HS-5 (cell line): ENCODE results near the gene AP3B1.

Source experiments
- DNase-seq: peaks from one replicate; pipeline ENCODE4 v3.0.0-alpha.2; 2012; ENCODE audit warnings: low read depth

The AP3B1 gene

DNA sequence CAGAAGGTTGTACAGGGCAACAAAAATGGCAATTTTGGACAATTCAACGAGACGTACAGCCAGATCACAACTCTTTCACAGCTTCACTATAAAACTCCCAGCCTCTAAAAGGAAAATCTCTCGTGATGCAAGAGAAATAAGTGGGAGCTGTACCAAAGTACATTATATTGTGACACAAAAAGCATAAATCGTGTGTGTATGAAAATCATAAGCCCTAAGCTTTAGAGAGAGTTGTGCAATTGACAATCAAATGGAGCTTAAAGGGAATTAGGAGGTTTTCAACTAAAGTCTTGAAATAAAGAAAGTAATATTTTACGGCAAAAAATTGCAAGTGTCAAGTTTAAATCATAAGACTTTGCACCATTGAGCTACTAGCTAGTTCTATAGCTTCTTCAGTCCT is 323.6 kb downstream of the AP3B1 start:
- DNase-seq, result no peak

DNA sequence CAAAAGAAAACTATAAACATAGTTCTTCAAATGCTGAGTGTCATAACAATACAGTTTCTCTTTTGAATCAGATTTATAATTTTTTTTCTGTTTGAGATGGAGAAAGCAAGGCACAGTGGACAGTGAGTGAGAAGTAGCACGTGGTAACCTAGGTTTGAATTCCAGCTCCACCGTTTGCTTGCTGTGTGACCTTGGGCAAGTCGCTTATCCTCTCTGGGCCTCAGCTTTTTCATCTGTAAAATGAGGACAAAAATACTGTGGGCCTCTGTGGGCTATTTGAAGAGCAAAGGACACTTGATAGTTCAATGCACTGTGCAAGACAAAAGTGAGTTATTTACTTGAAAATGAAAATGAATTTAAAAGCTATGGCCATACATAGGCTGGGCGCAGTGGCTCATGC is 330.7 kb downstream of the AP3B1 start:
- no peak for DNase-seq

DNA sequence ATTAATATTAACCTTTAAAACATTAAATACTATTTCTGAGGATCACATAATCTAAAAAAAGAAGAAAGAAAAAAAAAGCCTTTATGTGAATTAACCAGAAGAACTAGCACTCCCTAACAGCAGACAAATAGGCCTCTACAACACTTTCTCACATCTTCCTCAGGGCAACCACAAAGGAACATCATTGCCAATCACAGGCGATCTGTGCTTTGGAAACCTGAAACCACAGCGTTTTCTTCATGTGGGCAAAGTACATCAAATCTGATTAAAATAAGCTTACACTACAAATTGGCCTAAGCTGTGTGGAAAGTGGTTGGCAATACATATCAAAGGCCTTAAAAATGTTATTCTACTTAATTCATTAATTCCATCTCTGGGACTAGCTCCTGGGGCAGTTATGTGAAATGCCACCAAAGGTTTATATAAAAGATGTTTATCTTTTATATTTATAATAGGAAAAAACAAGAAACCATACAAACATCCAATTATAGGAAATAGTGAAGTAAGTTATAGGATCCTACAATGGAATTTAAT is 333.6 kb downstream of the AP3B1 start:
- DNase-seq, result no peak

DNA sequence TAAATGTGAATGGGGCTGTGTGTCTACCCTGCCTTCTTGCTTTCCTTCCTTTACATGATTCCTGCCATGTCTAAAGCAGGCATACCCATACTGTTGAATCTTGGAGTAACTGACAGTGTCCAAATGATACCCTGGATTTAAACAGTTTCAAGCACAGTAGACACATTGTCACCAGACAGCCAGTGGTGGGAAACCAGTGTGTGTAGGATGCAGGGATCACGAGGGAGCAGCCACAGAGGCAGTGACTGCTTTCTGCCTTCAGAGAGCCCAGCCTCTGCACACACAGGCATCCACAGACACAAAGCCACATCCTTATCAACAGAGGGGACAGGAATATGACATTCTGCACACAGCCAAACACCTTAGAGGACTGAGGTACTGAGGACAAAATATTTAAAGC is 334.2 kb downstream of the AP3B1 start:
- DNase-seq, result no peak

DNA sequence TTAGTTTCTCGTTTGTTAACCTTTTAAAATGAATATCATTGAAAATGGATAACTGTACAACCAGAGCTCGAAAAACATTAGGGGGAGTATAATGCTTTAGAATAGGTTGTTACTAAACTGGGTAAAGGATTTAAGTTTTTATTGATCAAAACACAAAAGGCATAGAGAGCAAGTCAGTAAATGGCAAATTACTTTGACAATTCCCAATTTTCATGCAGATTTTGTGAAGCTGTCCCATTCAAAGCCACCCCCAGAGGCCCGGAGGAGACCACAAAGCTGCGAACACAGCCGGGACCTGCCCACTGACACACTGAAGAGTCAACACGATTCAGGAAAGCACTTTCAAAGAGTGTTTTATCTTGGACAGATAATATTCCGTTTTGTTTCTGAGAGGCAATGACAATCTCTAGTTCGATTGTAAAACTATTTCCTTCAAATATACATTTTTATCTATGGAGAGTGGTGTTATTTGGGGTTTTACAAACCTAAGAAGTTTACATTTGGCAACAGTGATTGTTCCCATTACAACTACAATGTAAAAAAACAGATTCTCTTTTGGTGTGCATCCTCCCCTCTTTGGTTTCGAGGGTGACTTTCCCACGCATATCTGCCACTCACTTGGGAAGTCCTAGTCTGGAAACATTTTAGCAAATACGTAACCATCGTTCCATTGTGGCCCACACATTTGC is 335.7 kb downstream of the AP3B1 start:
- DNase-seq, result no peak

DNA sequence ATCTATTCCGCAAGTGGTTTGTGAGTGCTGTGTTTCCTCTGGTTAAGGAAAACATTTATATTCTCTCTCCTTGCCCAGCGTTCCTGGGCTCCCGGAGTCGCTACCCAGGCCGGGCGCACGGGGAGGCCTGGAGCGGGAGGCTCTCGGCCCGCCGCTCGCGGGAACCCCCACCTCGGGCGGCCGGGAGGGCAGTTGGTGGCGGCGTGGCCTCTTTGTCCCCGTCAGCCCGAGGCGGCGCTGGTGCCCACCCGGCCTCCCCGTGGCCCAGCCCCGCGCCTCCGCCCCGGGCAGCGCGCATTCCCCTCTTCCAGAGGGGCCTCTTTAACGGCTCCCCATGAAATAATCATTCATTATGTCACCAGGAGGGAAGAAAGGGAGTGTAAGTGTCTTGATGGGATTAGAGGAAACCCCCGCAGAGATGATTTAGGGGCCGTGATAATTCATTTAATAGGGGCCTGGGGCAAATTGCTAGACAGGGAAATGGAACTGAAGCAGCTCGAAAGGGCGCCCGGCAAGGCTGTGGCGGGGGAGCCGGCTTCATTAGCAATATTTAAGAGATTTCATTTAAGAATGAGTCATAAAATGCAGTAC is 336.5 kb downstream of the AP3B1 start:
- no peak for DNase-seq

DNA sequence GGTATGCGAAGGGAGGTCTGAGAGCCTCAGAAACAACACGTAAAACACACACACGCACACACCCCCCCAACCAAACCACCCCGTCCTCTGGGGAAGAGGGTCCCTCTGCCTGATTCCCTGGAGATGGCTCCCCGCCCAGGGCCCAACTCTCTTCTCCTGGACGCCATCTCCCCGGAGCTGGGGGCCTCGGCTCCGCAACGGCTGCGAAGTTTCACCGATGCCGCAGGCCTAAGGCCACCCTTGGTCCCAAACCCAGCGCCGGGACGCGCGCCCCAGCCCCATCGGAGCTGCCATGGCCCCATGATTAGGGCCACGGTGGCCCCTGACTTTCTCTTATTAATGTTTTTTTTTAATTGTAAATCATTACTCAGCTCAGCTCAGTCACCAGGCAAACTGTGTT is 337.0 kb downstream of the AP3B1 start:
- no peak for DNase-seq

DNA sequence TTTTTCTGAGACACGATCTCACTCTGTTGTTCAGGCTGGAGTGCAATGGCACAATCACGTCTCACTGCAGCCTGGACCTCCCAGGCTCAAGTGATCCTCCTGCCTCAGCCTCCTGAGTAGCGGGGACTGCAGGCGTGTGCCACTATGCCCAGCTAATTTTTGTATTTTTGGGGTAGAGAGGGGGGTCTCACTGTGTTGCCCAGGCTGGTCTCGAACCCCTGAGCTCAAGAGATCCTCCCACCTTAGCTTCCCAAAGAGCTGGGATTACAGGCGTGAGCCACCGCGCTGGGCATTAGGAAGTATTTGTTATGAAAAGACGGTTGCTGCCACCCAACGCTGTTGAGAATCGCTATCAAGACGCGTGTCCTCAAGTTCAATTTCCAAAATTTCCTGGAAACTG is 337.4 kb downstream of the AP3B1 start:
- DNase-seq, result no peak

DNA sequence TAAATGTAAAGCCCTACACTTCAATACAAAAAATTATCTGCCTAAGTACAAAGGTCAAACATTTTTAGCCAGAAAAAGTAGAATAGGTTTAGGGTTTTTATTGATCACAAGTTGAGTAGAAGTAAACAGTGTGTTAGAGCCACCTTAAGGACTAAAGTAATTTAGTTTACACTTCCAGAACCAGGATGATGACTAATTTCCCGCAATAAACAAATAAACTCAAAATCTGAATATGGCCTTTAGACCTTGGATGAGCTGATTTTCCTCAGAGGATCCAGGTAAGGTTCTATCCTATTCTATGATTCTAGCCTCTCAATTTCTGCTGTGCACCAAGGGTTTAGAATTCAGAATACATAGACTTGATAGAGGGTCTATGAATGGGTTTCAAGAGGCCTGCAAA is 338.9 kb downstream of the AP3B1 start:
- DNase-seq, result no peak

DNA sequence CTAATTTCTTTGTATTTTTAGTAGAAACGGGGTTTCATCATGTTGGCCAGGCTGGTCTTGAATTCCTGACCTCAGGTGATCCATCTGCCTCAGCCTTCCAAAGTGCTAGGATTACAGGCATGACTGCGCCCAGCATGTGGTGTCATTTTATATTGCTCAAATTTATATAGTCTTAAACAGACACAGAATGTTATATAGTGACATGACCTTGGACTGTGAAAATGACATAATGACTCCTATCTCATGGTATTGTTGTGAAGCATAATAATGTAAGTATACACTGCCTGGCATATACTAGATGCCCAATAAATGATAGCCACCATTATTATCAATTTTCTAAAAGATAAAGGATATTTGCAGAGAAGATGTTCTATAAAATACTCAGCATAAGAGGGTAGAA is 341.1 kb downstream of the AP3B1 start:
- no peak for DNase-seq

DNA sequence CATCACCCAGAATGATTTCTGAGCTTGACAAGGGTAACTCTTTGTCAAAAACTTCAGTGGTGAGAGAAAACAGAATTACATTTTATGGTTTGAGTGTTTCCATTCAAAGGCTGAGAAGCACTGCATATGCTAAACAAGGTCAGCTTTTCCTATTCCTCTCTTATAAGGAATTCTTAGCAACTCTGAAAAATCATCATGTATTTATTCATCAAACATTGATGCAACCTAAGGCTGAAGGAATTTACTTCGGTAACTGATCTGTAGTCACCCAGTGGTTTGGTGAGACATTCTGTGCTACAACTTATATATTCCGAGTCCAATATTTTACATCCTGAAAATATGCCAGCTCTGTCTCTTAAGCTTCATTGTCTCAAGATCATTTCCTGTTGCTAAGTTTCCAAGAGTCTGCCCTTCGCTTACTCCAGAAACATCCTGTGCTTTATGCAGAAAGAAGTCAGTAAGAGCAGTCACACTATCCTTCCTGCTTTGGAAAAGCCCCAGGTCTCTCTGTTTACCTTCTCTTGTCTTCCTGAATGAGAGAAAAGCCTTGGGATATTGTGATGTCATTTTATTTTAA is 341.8 kb downstream of the AP3B1 start:
- peak; percentile 30 for DNase-seq
